WI38 (cell line): ENCODE measurements around the gene CENPX.
"Not testable (repeated sequence)": the region's sequence is repeated elsewhere in the genome, so short reads cannot be mapped to it uniquely, and the experiment has no call there.

Experiments used
- H3K4me3 ChIP-seq: 2 replicates; pipeline ENCODE4 v1.5.1; 2011; ENCODE audit warnings: low read depth, mild to moderate bottlenecking, control low read depth, low read length
- TF ChIP-seq, protein P1 (sequence below): IDR thresholded peaks from 2 replicates; pipeline ENCODE4 v1.5.1; 2012; ENCODE audit warnings: low read depth, mild to moderate bottlenecking, control low read depth, low read length

The CENPX gene

DNA sequence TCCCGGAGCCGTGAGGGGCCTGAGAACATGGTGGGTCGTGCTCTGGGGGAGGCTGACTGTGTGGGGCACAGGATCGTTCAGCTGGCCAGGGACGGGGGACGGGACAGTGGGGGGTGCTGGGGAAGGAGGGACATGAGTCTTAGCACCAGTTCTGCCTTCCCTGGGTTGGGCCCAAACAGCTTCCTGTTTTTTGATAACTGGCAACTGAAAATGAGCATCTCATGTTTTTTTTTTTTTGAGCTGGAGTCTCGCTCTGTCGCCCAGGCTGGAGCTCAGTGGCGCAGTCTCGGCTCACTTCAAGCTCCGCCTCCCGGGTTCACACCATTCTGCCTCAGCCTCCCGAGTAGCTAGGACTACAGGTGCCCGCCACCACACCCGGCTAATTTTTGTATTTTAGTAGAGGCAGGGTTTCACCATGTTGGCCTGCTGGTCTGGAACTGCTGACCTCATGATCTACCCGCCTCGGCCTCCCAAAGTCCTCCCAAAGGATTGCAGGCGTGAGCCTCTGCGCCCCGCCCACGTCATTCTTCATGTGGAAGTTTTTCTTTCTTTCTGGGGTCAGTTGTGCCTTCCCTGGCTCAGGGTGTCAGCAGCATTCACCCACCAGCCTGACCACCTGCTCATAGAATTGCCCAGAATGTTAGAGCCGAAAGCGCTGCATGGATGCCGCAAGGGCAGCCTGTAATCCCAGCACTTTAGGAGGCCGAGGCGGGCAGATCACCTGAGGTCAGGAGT lies 38.9 kb downstream of the CENPX start:
- TF ChIP-seq, protein P1, sequence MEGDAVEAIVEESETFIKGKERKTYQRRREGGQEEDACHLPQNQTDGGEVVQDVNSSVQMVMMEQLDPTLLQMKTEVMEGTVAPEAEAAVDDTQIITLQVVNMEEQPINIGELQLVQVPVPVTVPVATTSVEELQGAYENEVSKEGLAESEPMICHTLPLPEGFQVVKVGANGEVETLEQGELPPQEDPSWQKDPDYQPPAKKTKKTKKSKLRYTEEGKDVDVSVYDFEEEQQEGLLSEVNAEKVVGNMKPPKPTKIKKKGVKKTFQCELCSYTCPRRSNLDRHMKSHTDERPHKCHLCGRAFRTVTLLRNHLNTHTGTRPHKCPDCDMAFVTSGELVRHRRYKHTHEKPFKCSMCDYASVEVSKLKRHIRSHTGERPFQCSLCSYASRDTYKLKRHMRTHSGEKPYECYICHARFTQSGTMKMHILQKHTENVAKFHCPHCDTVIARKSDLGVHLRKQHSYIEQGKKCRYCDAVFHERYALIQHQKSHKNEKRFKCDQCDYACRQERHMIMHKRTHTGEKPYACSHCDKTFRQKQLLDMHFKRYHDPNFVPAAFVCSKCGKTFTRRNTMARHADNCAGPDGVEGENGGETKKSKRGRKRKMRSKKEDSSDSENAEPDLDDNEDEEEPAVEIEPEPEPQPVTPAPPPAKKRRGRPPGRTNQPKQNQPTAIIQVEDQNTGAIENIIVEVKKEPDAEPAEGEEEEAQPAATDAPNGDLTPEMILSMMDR, result no peak
- H3K4me3 ChIP-seq, result no peak overlapping the region

DNA sequence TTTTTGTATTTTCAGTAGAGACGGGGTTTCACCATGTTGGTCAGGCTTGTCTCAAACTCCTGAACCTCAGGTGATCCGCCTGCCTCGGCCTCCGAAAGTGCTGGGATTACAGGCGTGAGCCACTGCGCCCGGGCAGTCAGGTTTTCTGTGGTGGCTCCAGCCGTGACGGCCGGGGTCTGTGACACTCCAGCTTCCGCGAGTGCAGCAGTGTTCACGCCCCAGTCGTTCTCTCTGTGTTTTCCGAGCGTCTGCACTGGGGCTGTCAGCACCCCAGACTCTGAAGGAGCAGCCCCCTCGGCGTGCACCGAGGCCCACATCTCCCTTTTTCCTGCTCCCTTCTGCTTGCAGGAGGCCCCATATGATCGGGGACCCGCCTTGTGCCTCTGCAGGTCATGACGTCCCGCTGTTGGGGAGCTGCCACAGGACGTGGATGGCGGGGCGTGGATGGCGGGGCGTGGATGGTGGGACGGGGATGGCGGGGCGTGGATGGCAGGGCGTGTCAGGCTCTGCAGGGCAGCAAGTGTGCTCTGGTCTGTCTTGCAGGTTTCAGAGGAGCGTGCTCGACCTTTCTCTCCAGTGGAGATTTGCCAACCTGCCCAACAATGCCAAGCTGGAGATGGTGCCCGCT lies 39.6 kb downstream of the CENPX start:
- no peak overlapping the region for H3K4me3 ChIP-seq
- TF ChIP-seq, protein P1, result no peak

GRCh38 chr17:81981511-81981910 lies 41.2 kb downstream of the CENPX start:
- H3K4me3 ChIP-seq, result not testable (repeated sequence)

DNA sequence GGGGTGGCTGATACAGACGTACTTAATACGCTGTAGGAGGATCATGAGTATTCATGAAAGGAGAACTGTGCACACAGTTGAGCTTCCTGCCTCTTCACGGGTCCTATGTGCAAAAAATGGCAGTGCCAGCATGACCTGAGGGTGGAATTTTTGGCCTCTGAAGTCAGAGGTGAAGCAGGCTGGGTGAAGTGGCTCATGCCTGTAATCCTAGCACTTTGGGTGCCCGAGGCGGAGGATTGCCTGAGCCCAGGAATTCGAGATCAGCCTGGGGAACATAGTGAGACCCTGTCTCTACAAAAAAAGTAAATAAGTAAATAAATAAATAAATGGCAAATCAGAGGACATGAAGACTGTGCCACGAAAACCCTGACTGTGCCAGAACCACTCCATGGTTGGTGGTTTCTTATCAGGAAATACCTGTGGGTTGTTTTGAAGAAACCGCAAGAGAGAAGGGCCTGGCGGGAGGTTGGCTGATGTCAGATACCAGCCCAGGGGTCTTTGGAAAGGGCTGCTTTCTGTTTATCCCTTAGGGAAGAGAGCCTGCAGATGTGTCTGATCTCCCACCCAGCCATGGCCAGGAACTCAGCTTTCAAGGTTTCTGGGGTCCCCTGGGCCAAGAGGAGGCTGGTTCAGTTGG lies 41.9 kb downstream of the CENPX start:
- H3K4me3 ChIP-seq, result no peak overlapping the region
- TF ChIP-seq, protein P1, result no peak

GRCh38 chr17:81980122-81980521 lies 42.6 kb downstream of the CENPX start:
- no peak overlapping the region for H3K4me3 ChIP-seq
- TF ChIP-seq, protein P1, result no peak

DNA sequence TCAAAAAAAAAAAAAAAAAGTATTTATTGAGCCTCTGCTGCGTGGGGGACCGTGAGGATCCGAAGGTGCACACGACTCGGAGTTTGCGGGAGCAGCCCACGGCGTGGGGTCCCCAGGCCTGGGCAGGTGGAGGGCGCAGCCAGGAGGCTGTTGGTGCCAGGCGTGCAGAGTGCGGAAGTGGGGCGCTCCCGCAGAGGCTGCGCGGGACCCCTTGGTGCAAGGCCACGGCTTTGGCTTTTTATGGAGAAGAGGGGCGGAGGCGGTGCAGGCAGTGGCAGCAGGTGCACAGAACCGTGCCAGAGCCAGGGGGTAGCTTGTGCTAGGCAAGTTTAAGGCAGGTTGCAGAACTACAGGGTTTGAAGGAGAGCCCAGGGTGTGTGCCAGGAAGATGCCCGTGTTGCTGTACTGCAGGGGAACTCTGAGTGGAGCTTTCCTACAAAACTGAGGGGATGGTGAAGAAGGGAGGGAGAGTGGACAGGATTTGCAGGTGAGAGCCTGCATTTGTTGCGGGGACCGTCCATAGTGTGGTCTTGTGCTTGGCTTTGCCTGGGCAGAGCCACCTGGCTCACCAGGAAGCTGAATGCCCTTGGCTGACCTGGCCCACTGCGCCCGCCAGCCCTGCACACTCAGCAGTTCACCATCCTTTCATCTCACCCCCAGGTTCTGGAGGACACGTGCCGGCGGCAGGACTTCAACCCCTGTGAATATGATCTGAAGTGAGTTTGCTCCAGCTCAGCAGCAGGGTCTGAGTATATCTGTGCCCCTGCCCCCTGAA lies 44.0 kb downstream of the CENPX start:
- TF ChIP-seq, protein P1, result no peak
- H3K4me3 ChIP-seq, result peak overlapping the region; percentile 68

DNA sequence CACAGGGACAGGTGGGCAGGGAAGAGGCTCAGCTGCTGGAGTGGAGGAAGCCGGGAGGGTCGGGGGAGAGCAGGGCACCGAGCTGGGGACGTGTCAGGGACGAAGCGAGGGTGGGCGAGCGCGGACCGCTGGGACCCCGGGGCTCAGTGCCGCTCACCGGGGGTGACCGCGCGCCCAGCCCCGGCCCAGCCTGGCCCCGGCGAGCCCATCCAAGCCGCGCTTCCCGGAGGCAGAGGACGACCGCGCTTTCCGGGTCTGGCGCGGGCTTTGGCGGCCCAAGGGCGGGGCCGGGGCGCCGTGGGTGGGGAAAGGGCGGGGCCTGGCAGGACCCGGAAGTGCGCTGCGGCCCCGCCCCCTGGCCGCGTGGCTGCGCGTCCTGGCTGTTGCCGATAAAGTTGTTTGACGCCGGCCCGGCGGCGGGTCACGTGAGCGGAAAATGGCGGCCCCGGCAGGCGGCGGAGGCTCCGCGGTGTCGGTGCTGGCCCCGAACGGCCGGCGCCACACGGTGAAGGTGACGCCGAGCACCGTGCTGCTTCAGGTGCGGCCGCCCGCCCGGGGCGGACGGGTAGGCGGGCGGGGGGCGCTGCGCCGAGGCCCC lies 45.4 kb downstream of the CENPX start, which contains the start of gene ASPSCR1:
TSS of gene ASPSCR1 (plus strand) at position 419 of the 598 bp plus-strand sequence. CDS start at position 437, 18 bp downstream.
- H3K4me3 ChIP-seq, result peak within 1 kb of the TSS; percentile 68
- TF ChIP-seq, protein P1, result no peak
